Lower leg skin (tissue), 4 donors: Measurements from ENCODE around the gene NIPSNAP3A. TPM values are rescaled to one million over a fixed set of nuclear protein-coding genes. Genes with fewer than 3 reads are reported as not detected.

Source experiments
- DNase-seq, 2 donors: peaks; one replicate each; pipeline ENCODE4 v3.0.0-alpha.2; 2019; ENCODE audit warnings: low spot score in 2 of 2
- H3K4me3 ChIP-seq: fragments of 200-600 bp; sonication (generic); 2 replicates; pipeline ENCODE4 v1.5.1; 2017; ENCODE audit warnings: mild to moderate bottlenecking, low read depth; ENCODE audit not compliant: poor library complexity, severe bottlenecking
- CTCF ChIP-seq, 3 donors: fragments of 450-650 bp; IDR thresholded peaks; one replicate each; pipeline ENCODE4 v1.5.1; 2016; ENCODE audit warnings: antibody characterized with exemption in 3 of 3, mild to moderate bottlenecking in 3 of 3, moderate library complexity in 2 of 3
- POLR2A ChIP-seq, 2 donors: fragments of 450-650 bp; IDR thresholded peaks; one replicate each; pipeline ENCODE4 v1.6.1; 2016 to 2017; ENCODE audit warnings: antibody characterized with exemption in 2 of 2, mild to moderate bottlenecking in 1 of 2, moderate library complexity in 1 of 2
- WGBS, 2 donors: methylation state at CpG; one replicate each; pipeline ENCODE4 v1.1.5; 2018; 5-methylcytosine and 5-hydroxymethylcytosine counted together
- intact Hi-C: fragments of 100-400 bp; cut with DNase I; formaldehyde crosslinking; loops from one replicate; pipeline ENCODE4 v1.15.0; 2023; ENCODE audit warnings: low total_unique reads
- total RNA-seq, 4 donors: library from RNA; depleted of rRNA; stranded (reverse); fragments of >200 nt; gene quantifications; one replicate each; pipeline ENCODE4 v1.1.0, GENCODE V29; 2016

The NIPSNAP3A gene
- total RNA-seq, 4 donors from 2014 or later, result 22.0 to 30.1 (median 26.0) TPM

GRCh38 chr9:104748359-104749031, 1.0 kb downstream of the NIPSNAP3A start:
- no peak for TF ChIP-seq POLR2A (IDR thresholded peaks at IDR 0.05)
- no peak for TF ChIP-seq CTCF (IDR thresholded peaks at IDR 0.05)
- H3K4me3 ChIP-seq, result peak overlapping the region; percentile 72
- 7% methylated on average over 19 of the region's 19 CpGs for WGBS, 2 donors
- intact Hi-C loops, result no loop called here
- no peak for DNase-seq

GRCh38 chr9:104750185-104750767, 2.8 kb downstream of the NIPSNAP3A start:
- WGBS, 2 donors, result 88 to 93% methylated on average over 3 of the region's 3 CpGs
- DNase-seq, result no peak
- no peak for TF ChIP-seq CTCF (IDR thresholded peaks at IDR 0.05)
- no peak for TF ChIP-seq POLR2A (IDR thresholded peaks at IDR 0.05)
- H3K4me3 ChIP-seq, result no peak overlapping the region
- intact Hi-C loops, result no loop called here

- no peak for TF ChIP-seq POLR2A (IDR thresholded peaks at IDR 0.05)
- TF ChIP-seq CTCF (IDR thresholded peaks at IDR 0.05), result no peak
- DNase-seq, result no peak
- H3K4me3 ChIP-seq, result no peak overlapping the region
- intact Hi-C loops, result no loop called here
- WGBS, 2 donors, result 70 to 74% methylated on average over 3 of the region's 3 CpGs
Observed at GRCh38 chr9:104758974-104759373, 11.5 kb downstream of the NIPSNAP3A start.

GRCh38 chr9:104765138-104765537, 17.7 kb downstream of the NIPSNAP3A start:
- DNase-seq, result no peak
- intact Hi-C loops, result no loop called here
- TF ChIP-seq CTCF (IDR thresholded peaks at IDR 0.05) (no peak), POLR2A (IDR thresholded peaks at IDR 0.05) (no peak)
- 61 to 64% methylated on average over 5 of the region's 5 CpGs for WGBS, 2 donors
- H3K4me3 ChIP-seq, result no peak overlapping the region

- WGBS, 2 donors, result 90 to 92% methylated on average over 7 of the region's 7 CpGs
- intact Hi-C loops, result no loop called here
- DNase-seq, result no peak
- TF ChIP-seq POLR2A (IDR thresholded peaks at IDR 0.05) (no peak), CTCF (IDR thresholded peaks at IDR 0.05) (no peak)
- H3K4me3 ChIP-seq, result no peak overlapping the region
Observed at GRCh38 chr9:104766025-104766424, 18.5 kb downstream of the NIPSNAP3A start.
